Mucosa of rectum (tissue), 2 donors: ENCODE results near the gene RIPPLY1.

ENCODE experiments used
- H3K27ac ChIP-seq, 2 donors: one replicate each; pipeline ENCODE4 v1.7.0; 2013; ENCODE audit warnings: inconsistent platforms in 2 of 2, low read depth in 2 of 2, low read length in 2 of 2
- H3K27me3 ChIP-seq, 2 donors: one replicate each; pipeline ENCODE4 v1.7.0; 2013; ENCODE audit warnings: low read length in 2 of 2; ENCODE audit not compliant: control insufficient read depth in 2 of 2, insufficient read depth in 2 of 2
- H3K36me3 ChIP-seq, 2 donors: one replicate each; pipeline ENCODE4 v1.7.0; 2013; ENCODE audit warnings: low read length in 2 of 2; ENCODE audit not compliant: control insufficient read depth in 2 of 2, insufficient read depth in 2 of 2
- H3K4me1 ChIP-seq, 2 donors: one replicate each; pipeline ENCODE4 v1.7.0; 2013; ENCODE audit warnings: low read length in 2 of 2, mild to moderate bottlenecking in 1 of 2; ENCODE audit not compliant: control insufficient read depth in 2 of 2, insufficient read depth in 2 of 2
- H3K4me3 ChIP-seq, 2 donors: one replicate each; pipeline ENCODE4 v1.7.0; 2013; ENCODE audit warnings: low read length in 2 of 2
- H3K9ac ChIP-seq, 2 donors: one replicate each; pipeline ENCODE4 v1.7.0; 2013; ENCODE audit warnings: low read length in 2 of 2, low read depth in 1 of 2, mild to moderate bottlenecking in 1 of 2
- H3K9me3 ChIP-seq, 2 donors: one replicate each; pipeline ENCODE4 v1.7.0; 2013; ENCODE audit warnings: low read length in 2 of 2; ENCODE audit not compliant: control insufficient read depth in 2 of 2
- donor health status: healthy.
- donor health status: Normal muscosa, but diverticular disease.

The RIPPLY1 gene

GRCh38 chrX:106862972-106863688 lies 40.0 kb downstream of the RIPPLY1 start:
- H3K4me3 ChIP-seq: no peak overlapping the region
- H3K27ac ChIP-seq: no peak overlapping the region
- no peaks in the 10 kb centered on the region for H3K36me3 ChIP-seq
- H3K9ac ChIP-seq: no peak overlapping the region
- H3K27me3 ChIP-seq: peaks cover 4 to 7% of the 10 kb centered on the region in 2 donors
- H3K9me3 ChIP-seq: peaks cover 0 to 4% of the 10 kb centered on the region in 2 donors
- no peaks in the 10 kb centered on the region for H3K4me1 ChIP-seq
